ENCODE results near the gene GPR17.

GPR17 gene

DNA sequence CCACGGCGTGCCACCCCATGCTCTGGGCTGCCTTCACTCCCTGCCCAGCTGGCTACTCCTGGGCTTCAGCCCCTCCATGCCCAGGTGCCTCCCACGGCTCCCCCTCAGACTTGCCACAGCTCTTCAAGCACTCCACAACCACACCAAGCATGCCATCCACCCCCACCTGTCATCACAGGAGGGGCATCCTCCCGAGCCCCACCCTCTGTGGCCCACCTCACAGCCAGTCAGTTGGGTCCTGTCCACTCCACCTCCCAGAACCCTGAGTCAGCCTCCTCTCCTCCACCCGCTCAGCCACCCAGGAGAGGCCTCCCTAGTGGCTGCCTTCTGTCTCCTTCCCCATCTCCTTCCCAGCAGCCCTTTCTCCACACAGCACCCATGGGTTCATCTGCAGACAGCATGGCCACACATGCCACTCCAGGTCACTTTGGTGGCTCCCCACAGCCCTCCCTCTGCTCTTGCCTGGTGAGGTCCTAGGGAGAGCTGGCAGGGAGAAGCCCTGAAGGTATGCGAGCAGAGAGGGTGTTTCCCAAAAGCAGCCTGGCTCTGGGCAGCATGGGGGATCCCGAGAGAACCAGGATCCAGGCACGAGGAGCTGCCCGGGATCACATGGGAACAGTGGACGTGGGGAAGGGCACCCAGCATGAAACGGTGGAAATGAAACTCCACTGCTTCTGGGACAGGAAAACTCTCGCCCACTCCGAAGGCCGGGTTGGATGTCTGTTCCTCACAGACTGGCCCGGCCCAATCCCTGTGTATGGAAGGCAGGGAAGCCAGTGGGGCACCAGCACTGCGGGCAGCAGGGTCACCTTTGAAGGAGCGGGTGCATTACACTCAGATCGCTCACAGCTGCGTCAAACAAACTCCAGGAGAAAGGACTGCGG is 26.6 kb downstream of the GPR17 start:
- DNase-seq = peak; percentile 13

GRCh38 chr2:127673291-127674069 is 27.5 kb downstream of the GPR17 start:
- peak; percentile 14 for DNase-seq

GRCh38 chr2:127674241-127675209 is 28.6 kb downstream of the GPR17 start:
- DNase-seq = peak; percentile 39

DNA sequence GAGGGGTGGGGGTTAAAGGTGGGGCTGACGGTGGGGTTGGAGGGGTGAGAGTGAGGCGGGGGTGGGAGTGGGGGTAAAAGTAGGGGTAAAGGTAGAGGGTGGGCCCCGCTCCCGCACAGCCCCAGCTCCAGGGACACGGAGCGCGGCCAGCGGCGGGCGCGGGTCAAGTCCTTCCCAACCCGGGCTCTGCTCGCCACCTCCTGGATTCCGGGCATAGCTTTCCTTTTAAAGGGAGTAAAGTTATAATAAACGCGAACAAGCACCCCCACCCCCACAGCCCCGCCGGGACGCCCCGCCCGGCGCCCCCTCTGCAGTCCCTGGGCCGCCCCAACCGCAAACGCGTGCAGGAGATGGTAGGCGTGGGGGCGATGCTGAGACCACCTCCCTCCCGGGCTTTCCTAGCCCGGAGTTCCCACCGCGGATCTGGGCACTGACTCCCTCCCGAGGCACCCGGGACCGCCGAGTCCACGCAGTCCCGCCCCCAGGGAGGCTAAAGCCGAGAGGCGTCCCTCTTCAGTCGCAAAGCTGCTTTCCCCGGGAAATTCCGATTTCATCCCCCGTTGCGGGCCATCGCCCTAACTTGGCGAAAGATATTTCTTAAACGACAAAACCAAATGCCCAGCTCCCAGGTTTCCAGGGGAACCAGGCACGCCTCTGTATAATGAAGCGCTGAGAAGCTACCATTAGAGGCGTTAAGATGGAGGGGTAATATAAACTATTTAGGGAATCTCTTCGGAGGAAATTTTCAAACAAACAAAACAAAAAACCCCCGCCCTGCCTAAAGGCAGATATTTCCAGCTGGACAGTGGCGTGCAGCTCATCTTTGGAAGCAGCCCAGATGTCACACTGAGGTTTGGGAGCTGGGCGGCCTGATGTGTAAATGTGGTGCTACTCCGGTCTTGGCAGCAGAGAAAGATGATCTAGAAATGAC is 29.6 kb downstream of the GPR17 start, which contains the start of gene LIMS2:
LIMS2 (minus strand) TSS at position 200 of the 931 bp plus-strand sequence. CDS start 506 bp downstream, outside the sequence.
- DNase-seq = peak; percentile 45

- no peak for DNase-seq
These were observed 31.0 kb downstream of the GPR17 start for GRCh38 chr2:127676906-127677305.

- no peak for DNase-seq
These were observed 32.6 kb downstream of the GPR17 start for GRCh38 chr2:127678531-127678930.

- DNase-seq = no peak
These were observed 33.0 kb downstream of the GPR17 start for GRCh38 chr2:127678991-127679390.

- no peak for DNase-seq
These were observed 33.9 kb downstream of the GPR17 start for GRCh38 chr2:127679680-127680361.

GRCh38 chr2:127680706-127681287 is 34.8 kb downstream of the GPR17 start:
- DNase-seq = no peak

DNA sequence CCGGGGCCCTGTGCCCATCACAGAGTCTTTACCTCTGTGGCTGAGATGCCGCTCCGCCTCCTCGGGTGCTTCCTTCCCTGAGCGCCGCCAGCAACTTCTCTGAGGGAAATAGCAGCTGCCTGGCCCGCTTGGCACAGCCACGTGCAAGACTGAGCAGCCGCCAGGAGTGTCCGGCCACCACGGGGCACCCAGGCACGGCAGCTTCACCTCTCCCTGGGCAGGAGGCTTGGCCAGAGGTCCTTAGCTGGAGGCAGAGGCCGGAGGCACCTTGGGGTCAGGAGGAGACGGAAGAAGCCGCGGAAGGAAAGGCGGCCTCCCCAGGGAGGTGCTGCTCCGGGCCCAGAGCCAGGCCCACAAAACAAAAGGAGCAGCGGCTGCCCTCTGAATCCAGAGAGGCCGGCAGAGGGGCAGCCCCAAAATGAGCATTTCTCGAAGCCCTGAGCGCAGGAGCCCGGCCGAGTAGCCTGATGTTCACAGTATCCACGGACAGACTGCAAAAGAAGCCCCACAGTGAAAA is 35.4 kb downstream of the GPR17 start:
- no peak for DNase-seq

GRCh38 chr2:127681976-127682857 is 36.3 kb downstream of the GPR17 start:
- no peak for DNase-seq

DNA sequence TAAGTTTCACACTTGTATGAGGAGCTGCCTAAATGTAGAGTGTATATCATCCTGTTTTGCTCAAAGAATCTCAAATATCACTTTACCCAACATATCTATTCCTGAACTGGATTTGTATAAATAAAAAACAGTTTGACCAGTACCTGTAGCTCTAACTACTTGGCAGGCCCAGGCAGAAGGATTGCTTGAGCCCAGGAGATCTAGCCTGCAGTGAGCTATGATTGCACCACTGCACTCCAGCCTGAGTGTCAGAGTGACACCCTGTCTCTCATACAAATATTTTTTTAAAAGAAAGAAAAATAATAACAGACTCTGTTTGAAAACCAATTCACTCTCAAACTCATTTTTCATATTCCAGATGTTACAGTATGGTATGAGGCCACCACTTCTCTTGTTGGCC is 37.1 kb downstream of the GPR17 start:
- no peak for DNase-seq

DNA sequence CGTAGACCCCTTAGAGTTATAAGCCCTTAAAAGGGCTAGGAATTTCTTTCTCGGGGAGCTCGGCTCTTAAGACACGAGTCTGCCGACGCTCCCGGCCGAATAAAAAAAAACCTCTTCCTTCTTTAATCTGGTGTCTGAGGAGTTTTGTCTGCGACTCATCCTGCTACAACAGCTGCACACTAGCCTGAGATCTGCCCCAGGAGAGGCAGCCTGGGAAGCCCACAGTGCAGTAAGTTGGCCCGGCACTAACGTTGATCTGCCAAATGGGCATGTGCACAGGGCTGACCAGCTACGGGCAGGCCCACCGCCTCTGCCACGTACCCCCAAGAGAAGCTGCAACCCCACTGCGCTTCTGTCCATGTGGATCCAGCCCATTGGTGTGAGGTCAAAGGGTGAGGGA is 37.8 kb downstream of the GPR17 start:
- no peak for DNase-seq

GRCh38 chr2:127685410-127686080 is 39.6 kb downstream of the GPR17 start:
- no peak for DNase-seq

DNA sequence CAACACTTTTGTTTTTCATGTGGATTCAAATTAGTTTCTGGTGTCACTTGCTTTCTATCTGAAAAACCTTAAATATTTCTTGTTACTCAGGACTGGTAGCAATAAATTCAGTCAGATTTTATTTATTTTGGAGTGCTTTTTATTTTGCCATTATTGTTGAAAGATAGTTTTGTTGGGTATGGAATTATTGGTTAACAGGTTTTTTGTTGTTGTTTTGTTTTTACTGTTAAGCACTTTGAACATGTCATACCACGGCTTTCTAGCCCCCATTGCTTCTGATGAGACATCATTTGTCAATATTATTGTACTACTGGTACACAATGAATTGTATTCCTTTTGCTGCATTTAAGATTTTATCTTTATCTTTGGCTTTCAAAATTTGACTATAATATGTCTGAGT is 42.5 kb downstream of the GPR17 start:
- no peak for DNase-seq

- DNase-seq = no peak
These were observed 44.7 kb downstream of the GPR17 start for GRCh38 chr2:127690696-127691095.

DNA sequence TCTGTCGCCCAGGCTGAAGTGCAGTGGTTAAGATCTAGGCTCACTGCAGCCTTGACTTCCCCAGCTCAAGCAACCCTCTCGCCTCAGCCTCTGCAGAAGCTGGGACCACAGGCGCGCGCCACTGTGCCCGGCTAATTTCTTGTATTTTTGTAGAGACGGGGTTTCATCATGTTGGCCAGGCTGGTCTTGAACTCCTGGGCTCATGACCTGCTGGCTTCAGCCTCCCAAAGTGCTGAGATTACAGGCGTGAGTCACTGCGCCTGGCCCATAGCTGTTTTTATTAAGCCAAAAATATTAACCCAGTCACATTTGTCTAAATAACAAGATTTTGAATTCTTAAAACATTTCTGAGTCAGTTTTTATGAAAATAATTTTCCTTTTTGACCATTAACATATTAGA is 49.0 kb downstream of the GPR17 start:
- DNase-seq = no peak

Measured in right hindlimb (tissue), 1 donor.